GM10248 (cell line): ENCODE results near the gene MICOS13.

Experiments
- CTCF ChIA-PET: fragments of 300-600 bp; sonication (Branson Sonifier 250); formaldehyde crosslinking; extraction: SDS; loops from one replicate; lab custom pipeline; 2021; ENCODE audit warnings: antibody characterized with exemption; lab: Yijun Ruan, JAX
- POLR2A ChIA-PET: fragments of 350-650 bp; sonication (Branson Sonifier 250); formaldehyde crosslinking; extraction: SDS; loops from one replicate; lab custom pipeline; 2020; ENCODE audit warnings: antibody characterized with exemption; lab: Yijun Ruan, JAX
- DNase-seq: peaks from one replicate; pipeline ENCODE4 v3.0.0; 2012; ENCODE audit errors: extremely low spot score
- CTCF ChIP-seq: IDR thresholded peaks from 2 replicates; pipeline ENCODE4 v1.5.1; 2012; ENCODE audit warnings: mild to moderate bottlenecking, low read depth; ENCODE audit errors: extremely low read depth, missing control alignments, control extremely low read depth

MICOS13 gene

DNA sequence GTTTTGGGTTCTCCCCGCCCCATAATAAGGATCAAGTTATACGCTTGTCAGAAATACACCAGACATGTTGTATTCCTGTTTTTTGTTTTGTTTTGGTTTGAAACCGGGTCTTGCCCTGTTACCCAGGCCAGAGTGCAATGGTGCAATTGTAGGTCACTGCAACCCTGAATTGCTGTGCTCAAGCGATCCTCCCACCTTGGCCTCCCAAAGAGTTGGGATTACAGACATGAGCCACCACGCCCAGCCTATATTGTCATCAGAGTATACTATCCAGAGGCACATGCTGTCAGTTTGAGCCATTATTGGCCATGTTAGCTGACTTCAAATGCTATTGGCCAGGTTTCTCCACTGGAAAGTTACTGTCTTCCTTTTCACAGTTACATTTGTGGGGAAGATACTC lies 47.7 kb downstream of the MICOS13 start:
- TF ChIP-seq CTCF, result no peak
- POLR2A ChIA-PET, result interaction anchor here (0.6 kb wide), 1 partner anchor 28 kb away, joined by 10 read pairs; no protein-coding TSS in a partner anchor
- no peak for DNase-seq

DNA sequence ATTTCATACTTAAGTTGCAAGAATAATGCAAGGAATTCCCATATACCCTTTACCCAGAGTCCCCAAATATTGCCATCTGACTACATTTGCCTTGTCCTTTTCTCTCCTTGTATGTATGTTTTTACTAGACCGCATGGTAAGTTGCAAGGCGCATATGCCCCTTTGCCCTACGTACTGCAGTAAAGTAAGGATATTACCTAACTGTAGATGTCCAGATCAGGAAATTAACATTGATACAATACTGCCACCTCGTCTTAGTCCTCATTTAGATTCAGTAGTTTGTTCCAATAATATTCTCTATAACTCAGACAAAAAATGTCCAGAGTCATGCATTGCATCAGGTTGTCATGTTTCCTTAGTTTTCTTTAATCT lies 48.1 kb downstream of the MICOS13 start:
- CTCF ChIA-PET, result no interaction called here
- POLR2A ChIA-PET, result no interaction called here
- no peak for DNase-seq
- TF ChIP-seq CTCF, result no peak

More for the DNA sequence above, 47.7 kb downstream of the MICOS13 start:
- CTCF ChIA-PET, result interaction anchor here (1.9 kb wide), 1 partner anchor 28 kb away, joined by 4 read pairs; no protein-coding TSS in a partner anchor

GRCh38 chr19:5631567-5632240 lies 48.6 kb downstream of the MICOS13 start:
- CTCF ChIA-PET, result no interaction called here
- TF ChIP-seq CTCF, result no peak
- no peak for DNase-seq
- POLR2A ChIA-PET, result no interaction called here

DNA sequence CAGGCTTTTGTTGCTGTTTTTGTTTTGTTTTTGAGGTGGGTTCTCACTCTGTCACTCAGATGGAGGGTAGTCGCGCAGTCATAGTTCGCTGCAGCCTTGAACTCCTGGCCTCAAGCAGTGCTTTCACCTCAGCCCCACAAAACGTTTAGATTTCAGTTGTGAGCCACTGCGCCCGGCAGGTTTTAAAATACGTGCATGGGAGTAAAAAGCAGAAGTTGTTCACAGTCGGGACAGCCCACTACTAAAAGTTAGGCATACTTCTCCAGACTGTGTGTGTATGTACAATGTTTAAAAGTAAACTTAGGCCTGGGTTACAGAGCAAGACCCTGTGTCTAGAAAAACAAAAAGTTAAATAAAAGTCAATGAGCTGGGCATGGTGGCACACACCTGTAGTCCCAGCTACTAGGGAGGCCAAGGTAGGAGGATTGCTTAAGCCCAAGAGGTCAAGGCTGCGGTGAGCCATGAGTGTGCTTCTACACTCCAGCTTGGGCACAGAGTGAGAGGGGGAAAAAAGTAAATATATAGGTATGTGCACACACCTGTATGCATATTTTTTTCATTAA lies 51.3 kb downstream of the MICOS13 start:
- DNase-seq, result peak; percentile 41
- CTCF ChIA-PET, result interaction anchor here (0.9 to 1.6 kb wide), 2 partner anchors 13 to 19 kb away, joined by 3 to 4 read pairs; no protein-coding TSS in a partner anchor
- no peak for TF ChIP-seq CTCF
- POLR2A ChIA-PET, result no interaction called here

GRCh38 chr19:5628461-5628860 lies 51.9 kb downstream of the MICOS13 start:
- CTCF ChIA-PET, result interaction anchor here (1.6 kb wide), 1 partner anchor 14 kb away, joined by 4 read pairs; no protein-coding TSS in a partner anchor
- no peak for TF ChIP-seq CTCF
- no peak for DNase-seq
- POLR2A ChIA-PET, result no interaction called here
